Cardiac muscle cell (in vitro differentiated cells and primary cell): Measurements from ENCODE around the gene FAM186B. TPM values are rescaled to one million over a fixed set of nuclear protein-coding genes. Genes with fewer than 3 reads are reported as not detected.

Experiments
- DNase-seq, 2 donors: peaks; one replicate each; pipeline versions ENCODE4 v3.0.0 to v3.0.0-alpha.2; 2010 to 2017; ENCODE audit warnings: low read depth in 1 of 2, low spot score in 1 of 2
- H3K27ac ChIP-seq: fragments of 200-600 bp; sonication (generic); 2 replicates; pipeline ENCODE4 v1.5.1; 2016
- H3K27me3 ChIP-seq: fragments of 200-600 bp; sonication (generic); 2 replicates; pipeline ENCODE4 v1.6.0; 2016; ENCODE audit warnings: control low read depth
- H3K36me3 ChIP-seq: fragments of 200-600 bp; sonication (generic); 2 replicates; pipeline ENCODE4 v1.5.1; 2016; ENCODE audit warnings: control low read depth
- H3K4me1 ChIP-seq: fragments of 200-600 bp; sonication (generic); 2 replicates; pipeline ENCODE4 v1.8.1; 2017; ENCODE audit warnings: low read depth, mild to moderate bottlenecking, mixed run types
- H3K4me3 ChIP-seq: fragments of 200-600 bp; sonication (generic); 2 replicates; pipeline ENCODE4 v1.5.1; 2016; ENCODE audit warnings: mild to moderate bottlenecking
- H3K9me3 ChIP-seq: fragments of 200-600 bp; sonication (generic); 2 replicates; pipeline ENCODE4 v1.5.1; 2017; ENCODE audit warnings: low read depth, mild to moderate bottlenecking, control low read depth
- polyA plus RNA-seq: library from polyadenylated mRNA; unstranded; fragments of >200 nt; fragmentation: Nextera tagmentation; extraction: Ambion mirVana; gene quantifications from 2 replicates; pipeline ENCODE4 v1.2.1, GENCODE V29; 2016
- total RNA-seq: library from RNA; depleted of rRNA; stranded (reverse); fragments of >200 nt; gene quantifications from 2 replicates; pipeline ENCODE4 v1.2.3, GENCODE V29; 2016
- TF ChIP-seq, protein P1 (sequence below): IDR thresholded peaks from 2 replicates; pipeline ENCODE4 v1.5.1; 2012; ENCODE audit warnings: low read depth, mild to moderate bottlenecking, low read length

The FAM186B gene
- total and polyA plus RNA-seq, 2 experiments from 2014 or later = 0.99 to 1.6 TPM

DNA sequence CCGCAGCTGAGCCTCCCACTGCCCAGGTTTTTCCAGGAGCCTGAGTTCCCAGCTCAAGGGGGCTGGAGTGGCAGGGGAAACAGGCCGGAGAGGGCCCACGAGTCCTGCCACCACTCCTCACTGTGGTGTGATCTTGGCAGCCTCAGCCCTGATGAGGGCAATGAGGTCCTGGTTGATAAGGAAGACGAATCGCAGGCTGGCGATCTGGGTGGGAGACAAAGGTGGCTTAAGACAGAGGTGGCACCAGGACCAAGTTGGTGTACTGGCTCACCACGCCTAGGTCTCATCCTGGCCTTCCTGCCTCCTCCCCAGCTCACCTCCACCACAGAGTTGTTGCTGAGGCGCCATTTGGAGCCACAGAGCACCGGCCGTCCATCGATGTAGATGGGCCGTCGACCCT is 46.9 kb downstream of the FAM186B start:
- no peak for DNase-seq
- Histone ChIP-seq H3K9me3 (no peaks in the 10 kb centered on the region), H3K4me1 (no peaks in the 10 kb centered on the region), H3K36me3 (peaks cover 31% of the 10 kb centered on the region), H3K4me3 (no peak overlapping the region), H3K27me3 (no peaks in the 10 kb centered on the region), H3K27ac (no peak overlapping the region)
- TF ChIP-seq, protein P1, sequence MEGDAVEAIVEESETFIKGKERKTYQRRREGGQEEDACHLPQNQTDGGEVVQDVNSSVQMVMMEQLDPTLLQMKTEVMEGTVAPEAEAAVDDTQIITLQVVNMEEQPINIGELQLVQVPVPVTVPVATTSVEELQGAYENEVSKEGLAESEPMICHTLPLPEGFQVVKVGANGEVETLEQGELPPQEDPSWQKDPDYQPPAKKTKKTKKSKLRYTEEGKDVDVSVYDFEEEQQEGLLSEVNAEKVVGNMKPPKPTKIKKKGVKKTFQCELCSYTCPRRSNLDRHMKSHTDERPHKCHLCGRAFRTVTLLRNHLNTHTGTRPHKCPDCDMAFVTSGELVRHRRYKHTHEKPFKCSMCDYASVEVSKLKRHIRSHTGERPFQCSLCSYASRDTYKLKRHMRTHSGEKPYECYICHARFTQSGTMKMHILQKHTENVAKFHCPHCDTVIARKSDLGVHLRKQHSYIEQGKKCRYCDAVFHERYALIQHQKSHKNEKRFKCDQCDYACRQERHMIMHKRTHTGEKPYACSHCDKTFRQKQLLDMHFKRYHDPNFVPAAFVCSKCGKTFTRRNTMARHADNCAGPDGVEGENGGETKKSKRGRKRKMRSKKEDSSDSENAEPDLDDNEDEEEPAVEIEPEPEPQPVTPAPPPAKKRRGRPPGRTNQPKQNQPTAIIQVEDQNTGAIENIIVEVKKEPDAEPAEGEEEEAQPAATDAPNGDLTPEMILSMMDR = no peak

- Histone ChIP-seq H3K27ac (no peak overlapping the region), H3K4me3 (no peak overlapping the region), H3K9me3 (no peaks in the 10 kb centered on the region), H3K4me1 (no peaks in the 10 kb centered on the region), H3K27me3 (no peaks in the 10 kb centered on the region), H3K36me3 (peaks cover 24% of the 10 kb centered on the region)
- DNase-seq = no peak
- TF ChIP-seq, protein P1 = peak; percentile 15
Measured at GRCh38 chr12:49557917-49558215, 47.6 kb downstream of the FAM186B start.

DNA sequence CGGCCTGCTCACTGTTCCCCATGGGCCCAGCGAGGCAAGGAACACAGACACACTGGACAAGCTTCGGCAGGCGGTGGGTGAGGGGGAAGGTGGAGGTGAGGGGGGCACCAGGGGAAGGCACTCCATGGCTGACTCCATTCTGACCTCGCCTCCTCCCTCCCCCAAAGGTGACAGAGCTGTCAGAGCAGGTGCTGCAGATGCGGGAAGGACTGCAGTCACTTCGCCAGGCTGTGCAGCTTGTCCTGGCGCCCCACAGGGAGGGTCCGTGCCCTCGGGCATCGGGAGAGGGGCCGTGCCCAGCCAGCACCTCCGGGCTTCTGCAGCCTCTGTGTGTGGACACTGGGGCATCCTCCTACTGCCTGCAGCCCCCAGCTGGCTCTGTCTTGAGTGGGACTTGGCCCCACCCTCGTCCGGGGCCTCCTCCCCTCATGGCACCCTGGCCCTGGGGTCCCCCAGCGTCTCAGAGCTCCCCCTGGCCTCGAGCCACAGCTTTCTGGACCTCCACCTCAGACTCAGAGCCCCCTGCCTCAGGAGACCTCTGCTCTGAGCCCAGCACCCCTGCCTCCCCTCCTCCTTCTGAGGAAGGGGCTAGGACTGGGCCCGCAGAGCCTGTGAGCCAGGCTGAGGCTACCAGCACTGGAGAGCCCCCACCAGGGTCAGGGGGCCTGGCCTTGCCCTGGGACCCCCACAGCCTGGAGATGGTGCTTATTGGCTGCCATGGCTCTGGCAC is 48.1 kb downstream of the FAM186B start:
- peaks cover 4% of the 10 kb centered on the region for H3K27me3 ChIP-seq
- TF ChIP-seq, protein P1 = no peak
- H3K36me3 ChIP-seq = peaks cover 19% of the 10 kb centered on the region

DNA sequence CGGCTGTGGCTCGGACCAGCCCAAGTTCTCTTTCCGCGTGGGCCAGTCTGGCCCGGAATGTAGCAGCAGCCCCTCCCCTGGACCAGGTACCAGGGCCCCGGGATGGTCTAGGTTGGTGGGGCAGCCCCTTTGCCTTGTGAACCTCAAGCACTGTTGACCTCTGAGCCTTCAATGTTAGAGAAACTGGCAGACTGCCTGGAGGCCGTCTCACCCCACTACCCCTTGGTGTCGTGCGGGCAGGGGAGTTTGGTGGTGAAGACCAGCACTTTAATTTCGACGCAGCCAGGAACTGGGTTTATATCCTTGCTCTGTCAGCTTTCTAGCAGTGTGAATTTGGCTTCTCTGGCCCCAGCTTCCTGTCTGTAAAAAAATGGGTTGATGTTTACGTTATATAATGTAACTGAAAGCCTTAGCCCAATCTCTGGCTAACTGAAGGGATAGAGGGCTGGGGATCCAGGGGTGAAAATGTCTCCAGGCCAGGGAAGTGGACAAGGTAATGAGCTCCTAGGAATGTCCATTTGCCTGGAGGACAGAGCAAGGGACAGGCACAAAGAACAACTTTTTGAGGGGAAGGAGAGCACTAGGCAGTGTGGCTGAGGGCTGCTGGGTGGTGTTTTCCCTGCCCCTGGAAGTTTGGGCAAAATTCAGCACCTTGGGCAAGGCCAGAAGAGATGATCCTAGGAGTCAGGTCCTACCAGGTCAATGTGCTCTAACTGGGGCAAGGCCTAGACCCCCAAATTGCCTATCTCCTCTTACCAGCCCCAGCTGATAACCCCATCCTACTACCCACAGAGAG is 48.9 kb downstream of the FAM186B start:
- Histone ChIP-seq H3K27me3 (peaks cover 11% of the 10 kb centered on the region), H3K4me1 (no peaks in the 10 kb centered on the region), H3K9me3 (no peaks in the 10 kb centered on the region), H3K36me3 (peaks cover 14% of the 10 kb centered on the region), H3K4me3 (no peak overlapping the region), H3K27ac (no peak overlapping the region)
- DNase-seq = no peak
- TF ChIP-seq, protein P1 = no peak

More for the DNA sequence above, 48.1 kb downstream of the FAM186B start:
- Histone ChIP-seq H3K27ac (no peak overlapping the region), H3K4me1 (no peaks in the 10 kb centered on the region), H3K9me3 (no peaks in the 10 kb centered on the region), H3K4me3 (no peak overlapping the region)
- DNase-seq = no peak

DNA sequence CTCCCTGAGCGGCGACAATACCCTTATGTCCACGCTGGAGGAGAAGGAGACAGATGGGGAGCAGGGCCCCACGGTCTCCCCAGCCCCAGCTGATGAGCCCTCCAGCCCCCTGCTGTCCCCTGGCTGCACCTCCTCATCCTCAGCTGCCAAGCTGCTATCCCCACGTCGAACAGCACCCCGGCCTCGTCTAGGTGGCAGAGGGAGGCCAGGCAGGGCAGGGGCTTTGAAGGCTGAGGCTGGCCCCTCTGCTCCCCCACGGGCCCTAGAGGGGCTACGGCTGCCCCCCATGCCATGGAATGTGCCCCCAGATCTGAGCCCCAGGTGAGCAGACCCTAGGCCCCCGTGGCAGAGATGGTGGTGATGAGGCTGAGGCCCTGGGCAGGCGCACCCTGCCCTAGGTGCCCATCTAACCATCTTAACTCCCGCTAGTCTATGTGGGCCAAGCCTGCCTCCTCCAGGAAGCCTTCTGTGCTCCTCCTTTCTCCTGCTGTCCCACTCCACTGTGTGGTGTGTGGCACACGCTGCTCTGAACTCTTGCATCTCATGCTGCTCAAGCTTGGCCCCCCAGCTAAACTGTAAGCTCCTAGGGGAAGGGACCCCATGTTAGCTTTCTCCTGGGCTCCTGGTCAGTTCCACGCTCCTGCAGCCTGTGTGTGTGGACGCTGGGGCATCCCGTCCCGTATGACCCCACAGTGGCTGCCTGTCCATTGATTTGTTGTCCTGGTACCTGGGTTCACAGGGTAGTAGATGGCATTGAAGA is 49.6 kb downstream of the FAM186B start:
- no peak overlapping the region for H3K4me3 ChIP-seq
- no peaks in the 10 kb centered on the region for H3K4me1 ChIP-seq
- H3K27ac ChIP-seq = no peak overlapping the region
- TF ChIP-seq, protein P1 = no peak
- no peak for DNase-seq
- H3K9me3 ChIP-seq = no peaks in the 10 kb centered on the region
- H3K27me3 ChIP-seq = peaks cover 18% of the 10 kb centered on the region
- peaks cover 11% of the 10 kb centered on the region for H3K36me3 ChIP-seq
